SK-N-SH treated with all-trans-retinoic acid at 6 μM for 48 hours (cell line): Measurements from ENCODE around the gene PRKCE.

Experiments used
- ATAC-seq: fragments of 200-7000 bp; cut with Tn5 transposase; 3 replicates; pipeline ENCODE4 v1.9.1; 2020; ENCODE audit warnings: mild to moderate bottlenecking, moderate library complexity
- ARNTL ChIP-seq: fragments of 450-650 bp; formaldehyde crosslinking; IDR thresholded peaks from 2 replicates; pipeline ENCODE4 v1.5.0; 2020; ENCODE audit warnings: low read depth, mild to moderate bottlenecking, moderate library complexity, borderline replicate concordance
- BACH2 ChIP-seq: fragments of 250-450 bp; sonication (Bioruptor Pico); IDR thresholded peaks from 2 replicates; pipeline ENCODE4 v1.9.0; 2021; ENCODE audit warnings: mild to moderate bottlenecking, borderline replicate concordance
- CREB5 ChIP-seq: fragments of 250-450 bp; sonication (Bioruptor Pico); IDR thresholded peaks from 2 replicates; pipeline ENCODE4 v1.5.1; 2020; ENCODE audit warnings: low read depth, mild to moderate bottlenecking, moderate library complexity
- CSRNP3 ChIP-seq: fragments of 250-450 bp; sonication (Bioruptor Pico); IDR thresholded peaks from 2 replicates; pipeline ENCODE4 v1.5.1; 2021; ENCODE audit warnings: mild to moderate bottlenecking, moderate library complexity
- ESRRG ChIP-seq: fragments of 250-450 bp; sonication (Bioruptor Pico); IDR thresholded peaks from 2 replicates; pipeline ENCODE4 v1.6.1; 2021; ENCODE audit warnings: mild to moderate bottlenecking
- GLIS3 ChIP-seq: fragments of 250-450 bp; sonication (Bioruptor Pico); IDR thresholded peaks from 2 replicates; pipeline ENCODE4 v1.5.0; 2020; ENCODE audit warnings: mild to moderate bottlenecking, moderate library complexity
- ISL1 ChIP-seq: fragments of 250-450 bp; sonication (Bioruptor Pico); IDR thresholded peaks from 2 replicates; pipeline ENCODE4 v2.1.2; 2022; ENCODE audit warnings: mild to moderate bottlenecking, moderate library complexity
- OSR1 ChIP-seq: fragments of 250-450 bp; sonication (Bioruptor Pico); IDR thresholded peaks from 2 replicates; pipeline ENCODE4 v1.8.0; 2022; ENCODE audit warnings: moderate library complexity, mild to moderate bottlenecking, inconsistent platforms
- PPARA ChIP-seq: fragments of 250-450 bp; sonication (Bioruptor Pico); IDR thresholded peaks from 2 replicates; pipeline ENCODE4 v1.5.0; 2020; ENCODE audit warnings: mild to moderate bottlenecking, borderline replicate concordance
- RARB ChIP-seq: fragments of 250-450 bp; sonication (Bioruptor Pico); IDR thresholded peaks from 2 replicates; pipeline ENCODE4 v1.8.0; 2021; ENCODE audit warnings: mild to moderate bottlenecking, moderate library complexity
- TOX ChIP-seq: fragments of 250-450 bp; sonication (Bioruptor Pico); IDR thresholded peaks from 2 replicates; pipeline ENCODE4 v1.8.0; 2021; ENCODE audit warnings: mild to moderate bottlenecking, moderate library complexity, borderline replicate concordance
- TSHZ2 ChIP-seq: fragments of 250-450 bp; sonication (Bioruptor Pico); IDR thresholded peaks from 2 replicates; pipeline ENCODE4 v1.5.0; 2020; ENCODE audit warnings: mild to moderate bottlenecking, moderate library complexity
- ZC3H10 ChIP-seq: fragments of 250-450 bp; sonication (Bioruptor Pico); IDR thresholded peaks from 2 replicates; pipeline ENCODE4 v1.5.1; 2021; ENCODE audit warnings: mild to moderate bottlenecking, moderate library complexity
- ZFP3 ChIP-seq: fragments of 250-450 bp; sonication (Bioruptor Pico); IDR thresholded peaks from 2 replicates; pipeline ENCODE4 v1.5.0; 2020; ENCODE audit warnings: mild to moderate bottlenecking, moderate library complexity
- ZFP30 ChIP-seq: fragments of 450-650 bp; formaldehyde crosslinking; IDR thresholded peaks from 2 replicates; pipeline ENCODE4 v1.5.0; 2022; ENCODE audit warnings: mild to moderate bottlenecking, moderate library complexity
- ZNF565 ChIP-seq: fragments of 450-650 bp; formaldehyde crosslinking; conservative IDR thresholded peaks from 2 replicates; pipeline ENCODE4 v1.5.0; 2020; ENCODE audit warnings: low read depth, mild to moderate bottlenecking, moderate library complexity
- ZNF70 ChIP-seq: fragments of 450-650 bp; formaldehyde crosslinking; IDR thresholded peaks from 2 replicates; pipeline ENCODE4 v1.5.0; 2020; ENCODE audit warnings: mild to moderate bottlenecking, moderate library complexity
- ZNF8 ChIP-seq: fragments of 450-650 bp; formaldehyde crosslinking; IDR thresholded peaks from 2 replicates; pipeline ENCODE4 v1.5.0; 2020; ENCODE audit warnings: mild to moderate bottlenecking, moderate library complexity

Gene PRKCE

GRCh38 chr2:46136481-46136880 lies 485.0 kb downstream of the PRKCE start:
- peak; percentile 24 for ATAC-seq

GRCh38 chr2:46136953-46137352 lies 485.5 kb downstream of the PRKCE start:
- TF ChIP-seq PPARA (CRISPR knock-in tag) (no peak), OSR1 (CRISPR knock-in tag) (no peak), TOX (CRISPR knock-in tag) (no peak), CREB5 (CRISPR knock-in tag) (no peak), RARB (CRISPR knock-in tag) (no peak)
- no peak for ATAC-seq

More at GRCh38 chr2:46136481-46136880, 485.0 kb downstream of the PRKCE start:
- TF ChIP-seq CSRNP3 (CRISPR knock-in tag) (no peak), ZNF70 (CRISPR knock-in tag) (no peak), TOX (CRISPR knock-in tag) (no peak), ZC3H10 (CRISPR knock-in tag) (no peak), ZNF565 (no peak), CREB5 (CRISPR knock-in tag) (no peak), ZFP30 (CRISPR knock-in tag) (no peak), OSR1 (CRISPR knock-in tag) (no peak), ZNF8 (no peak), ARNTL (CRISPR knock-in tag) (no peak), BACH2 (CRISPR knock-in tag) (no peak)

- TF ChIP-seq CREB5 (CRISPR knock-in tag) (no peak), TSHZ2 (CRISPR knock-in tag) (no peak), GLIS3 (CRISPR knock-in tag) (no peak), ISL1 (CRISPR knock-in tag) (no peak), BACH2 (CRISPR knock-in tag) (no peak), RARB (CRISPR knock-in tag) (no peak), ARNTL (CRISPR knock-in tag) (no peak), ZFP3 (CRISPR knock-in tag) (no peak), ESRRG (CRISPR knock-in tag) (no peak), ZNF70 (CRISPR knock-in tag) (no peak), TOX (CRISPR knock-in tag) (no peak), CSRNP3 (CRISPR knock-in tag) (no peak)
- ATAC-seq, result no peak
Observed at GRCh38 chr2:46142546-46143428, 491.3 kb downstream of the PRKCE start.
